Measurements from ENCODE around the gene CHD3.

The CHD3 gene

DNA sequence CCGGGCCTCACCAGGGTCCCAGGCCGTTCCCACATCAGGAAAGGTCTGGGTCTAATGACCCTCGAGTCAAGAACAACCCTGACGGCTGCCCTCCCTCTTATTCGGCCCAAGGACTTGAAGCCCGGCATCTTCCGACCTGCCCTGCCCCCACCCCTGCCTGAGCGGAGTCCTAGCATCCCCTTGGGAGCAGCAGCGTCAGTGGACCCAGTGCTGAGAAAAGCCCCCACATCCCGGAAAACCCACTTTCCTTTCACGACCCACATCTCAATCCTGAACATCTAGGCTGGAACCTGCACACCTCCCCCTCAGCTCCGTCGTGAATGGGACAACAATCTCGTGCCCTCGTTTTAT lies 33.0 kb upstream of the CHD3 start:
- H3K36me3 ChIP-seq (ENCODE audit: insufficient read depth, insufficient read length, low read length): peaks cover 44% of the 10 kb centered on the region
- TF ChIP-seq SUZ12 (IDR thresholded peaks at IDR 0.05; ENCODE audit: extremely low read depth, insufficient read depth, insufficient read length): no peak
- TF ChIP-seq YY1 (IDR thresholded peaks at IDR 0.05; ENCODE audit: insufficient read depth, insufficient read length): no peak
- TF ChIP-seq ZNF274 (IDR thresholded peaks at IDR 0.05; ENCODE audit: low read depth, low read length): no peak
- H3K9me3 ChIP-seq (ENCODE audit: insufficient read depth, low read length): no peaks in the 10 kb centered on the region
- peaks cover 6% of the 10 kb centered on the region for H3K4me1 ChIP-seq (ENCODE audit: insufficient read depth, insufficient read length)
- peak overlapping the region; percentile 76 for H3K9ac ChIP-seq (ENCODE audit: insufficient read length, low read depth)
- no peaks in the 10 kb centered on the region for H3K27me3 ChIP-seq (ENCODE audit: insufficient read depth, insufficient read length)
- no peak for DNase-seq (ENCODE audit: low read depth, low spot score)
- H3K4me3 ChIP-seq (ENCODE audit: insufficient read length, low read depth): peak overlapping the region; percentile 57

DNA sequence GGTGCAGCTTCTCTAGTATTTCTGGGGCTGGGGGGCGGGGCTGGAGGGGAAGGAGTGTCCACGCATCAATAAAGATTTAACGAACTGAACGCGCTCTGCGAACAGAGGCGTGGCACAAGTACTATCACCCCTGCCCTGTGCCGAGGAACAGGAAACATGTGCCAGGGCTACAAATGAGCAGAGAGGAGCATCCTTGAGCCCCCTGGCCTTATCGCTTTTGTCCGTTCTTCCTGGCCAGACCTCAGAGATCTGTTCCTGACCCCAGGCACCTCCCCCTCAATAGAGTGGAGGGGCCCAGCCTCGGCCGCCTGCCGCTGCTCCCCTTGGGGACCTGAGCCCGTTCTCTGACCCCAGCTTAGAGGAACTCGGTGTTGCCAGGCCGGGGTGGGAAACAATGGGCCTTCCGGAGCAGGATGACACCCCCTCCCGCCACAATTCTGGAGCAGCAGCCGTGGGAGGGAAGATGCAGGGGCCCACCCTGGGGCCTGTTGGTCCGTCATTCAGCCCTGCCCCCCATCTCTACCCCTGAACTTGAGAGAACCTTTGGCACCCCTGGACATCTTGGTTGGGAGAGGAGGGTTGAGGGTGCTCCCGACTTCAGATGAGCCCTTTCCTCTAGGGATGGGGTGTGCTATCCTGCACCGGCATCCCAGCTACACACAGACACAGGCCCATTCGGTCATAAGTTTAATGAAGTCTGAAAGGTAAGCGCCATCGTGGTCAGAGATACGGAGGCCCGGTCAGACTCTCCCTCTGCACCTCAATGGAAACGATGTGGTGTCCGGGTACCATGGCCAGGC lies 32.4 kb upstream of the CHD3 start:
- no peak for TF ChIP-seq SUZ12 (IDR thresholded peaks at IDR 0.05; ENCODE audit: extremely low read depth, insufficient read depth, insufficient read length)
- TF ChIP-seq YY1 (IDR thresholded peaks at IDR 0.05; ENCODE audit: insufficient read depth, insufficient read length): no peak
- TF ChIP-seq ZNF274 (IDR thresholded peaks at IDR 0.05; ENCODE audit: low read depth, low read length): no peak
- H3K9me3 ChIP-seq (ENCODE audit: insufficient read depth, low read length): no peaks in the 10 kb centered on the region
- no peaks in the 10 kb centered on the region for H3K27me3 ChIP-seq (ENCODE audit: insufficient read depth, insufficient read length)
- peak overlapping the region; percentile 85 for H3K9ac ChIP-seq (ENCODE audit: insufficient read length, low read depth)
- H3K4me1 ChIP-seq (ENCODE audit: insufficient read depth, insufficient read length): peaks cover 6% of the 10 kb centered on the region
- peak overlapping the region; percentile 57 for H3K4me3 ChIP-seq (ENCODE audit: insufficient read length, low read depth)
- DNase-seq (ENCODE audit: low read depth, low spot score): no peak
- peaks cover 44% of the 10 kb centered on the region for H3K36me3 ChIP-seq (ENCODE audit: insufficient read depth, insufficient read length, low read length)

DNA sequence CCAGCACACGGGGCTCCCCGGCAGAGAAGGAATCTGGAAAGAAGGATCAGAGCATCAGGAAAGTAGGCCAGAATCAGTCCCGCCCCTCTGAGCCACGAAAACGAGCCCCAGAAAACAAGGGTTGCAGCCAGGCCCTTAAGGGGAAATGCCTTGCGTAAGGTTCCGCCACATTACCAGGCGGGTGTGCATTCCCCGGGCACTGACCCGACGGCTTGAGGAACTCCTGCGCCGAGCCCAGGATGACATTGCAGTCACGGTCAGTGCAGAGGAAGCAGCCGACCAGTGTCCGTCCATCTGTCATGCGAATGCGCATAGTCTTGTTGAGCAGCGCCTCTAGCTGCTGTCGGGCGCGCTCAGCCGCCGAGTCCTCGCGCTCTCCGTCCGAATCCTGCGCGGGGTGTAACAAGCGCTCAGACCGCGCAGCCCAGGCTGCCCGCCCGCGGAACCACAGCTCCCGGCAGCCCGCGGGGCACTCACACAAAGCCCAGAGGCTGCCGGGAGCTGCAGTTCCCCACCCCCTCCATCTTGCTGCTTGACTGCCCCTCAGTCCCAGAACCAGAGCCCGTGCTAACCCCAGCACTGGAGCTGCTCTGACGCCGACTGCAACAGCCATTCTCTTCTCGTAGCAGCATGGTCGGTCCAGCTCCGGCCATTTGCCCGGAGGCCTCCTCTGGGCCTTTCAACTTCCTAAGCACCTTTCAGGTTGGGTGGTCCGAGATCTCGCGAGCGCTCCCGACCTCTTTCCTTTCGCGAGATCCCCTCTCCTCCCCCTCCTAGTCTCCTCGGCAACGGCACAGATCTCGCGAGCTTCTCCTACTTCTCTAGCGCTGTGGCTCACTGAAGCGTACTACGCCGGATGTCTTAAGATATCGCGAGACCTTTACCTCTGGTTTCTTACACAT lies 31.5 kb upstream of the CHD3 start, which contains the start of gene NAA38:
NAA38 (minus strand) TSS at position 749 of the 902 bp plus-strand sequence; CDS start at position 653, 96 bp downstream.
- Histone ChIP-seq H3K4me3 (ENCODE audit: insufficient read length, low read depth) (peak within 1 kb of the TSS; percentile 57), H3K9ac (ENCODE audit: insufficient read length, low read depth) (peak within 1 kb of the TSS; percentile 90), H3K36me3 (ENCODE audit: insufficient read depth, insufficient read length, low read length) (peaks cover 44% of the 10 kb centered on the region), H3K4me1 (ENCODE audit: insufficient read depth, insufficient read length) (peaks cover under 1% of the 10 kb centered on the region), H3K27me3 (ENCODE audit: insufficient read depth, insufficient read length) (no peaks in the 10 kb centered on the region), H3K9me3 (ENCODE audit: insufficient read depth, low read length) (no peaks in the 10 kb centered on the region)
- TF ChIP-seq SUZ12 (IDR thresholded peaks at IDR 0.05; ENCODE audit: extremely low read depth, insufficient read depth, insufficient read length) (no peak), YY1 (IDR thresholded peaks at IDR 0.05; ENCODE audit: insufficient read depth, insufficient read length) (peak; percentile 40), ZNF274 (IDR thresholded peaks at IDR 0.05; ENCODE audit: low read depth, low read length) (no peak)
- DNase-seq (ENCODE audit: low read depth, low spot score): peak; percentile 95

DNA sequence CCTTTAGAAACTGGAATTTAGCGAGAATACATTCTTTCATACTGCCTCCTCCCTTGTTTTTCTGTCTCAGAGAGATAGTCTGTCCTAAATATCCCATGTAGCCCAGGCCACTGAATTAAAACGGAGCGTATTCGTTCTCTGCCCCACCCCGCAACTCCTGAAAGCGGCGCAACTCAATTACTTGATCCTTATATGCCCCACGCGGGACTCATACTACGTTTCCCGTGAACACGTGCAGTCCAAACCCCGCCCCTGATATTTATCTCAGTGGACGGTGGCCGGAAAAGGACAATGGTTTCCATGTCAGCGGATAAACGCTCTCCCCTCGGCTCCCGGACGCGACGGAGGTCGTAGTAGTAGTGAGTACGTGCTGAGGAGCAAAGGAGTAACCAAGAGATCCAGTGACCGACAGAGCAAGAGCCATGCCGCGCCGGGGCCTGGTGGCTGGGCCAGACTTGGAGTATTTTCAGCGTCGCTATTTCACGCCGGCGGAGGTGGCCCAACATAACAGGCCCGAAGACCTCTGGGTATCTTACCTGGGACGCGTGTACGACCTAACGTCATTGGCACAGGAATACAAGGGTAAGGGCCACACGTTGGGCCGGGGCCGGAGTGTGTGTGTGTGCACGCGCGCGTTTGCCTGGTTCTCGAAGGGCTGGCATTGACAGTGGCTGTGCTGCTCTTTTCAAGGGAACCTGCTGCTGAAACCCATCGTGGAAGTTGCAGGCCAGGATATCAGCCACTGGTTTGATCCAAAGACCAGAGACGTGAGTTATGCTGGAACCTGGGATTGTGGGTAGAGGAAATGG lies 30.7 kb upstream of the CHD3 start, which contains the start of gene CYB5D1:
CYB5D1 (plus strand) TSS at position 291 of the 809 bp plus-strand sequence; CDS start at position 423, 132 bp downstream.
- Histone ChIP-seq H3K4me1 (ENCODE audit: insufficient read depth, insufficient read length) (no peaks in the 10 kb centered on the region), H3K9ac (ENCODE audit: insufficient read length, low read depth) (peak within 1 kb of the TSS; percentile 90), H3K36me3 (ENCODE audit: insufficient read depth, insufficient read length, low read length) (peaks cover 37% of the 10 kb centered on the region), H3K4me3 (ENCODE audit: insufficient read length, low read depth) (peak within 1 kb of the TSS; percentile 57), H3K9me3 (ENCODE audit: insufficient read depth, low read length) (no peaks in the 10 kb centered on the region), H3K27me3 (ENCODE audit: insufficient read depth, insufficient read length) (no peaks in the 10 kb centered on the region)
- TF ChIP-seq ZNF274 (IDR thresholded peaks at IDR 0.05; ENCODE audit: low read depth, low read length): no peak
- no peak for TF ChIP-seq SUZ12 (IDR thresholded peaks at IDR 0.05; ENCODE audit: extremely low read depth, insufficient read depth, insufficient read length)
- no peak for DNase-seq (ENCODE audit: low read depth, low spot score)

DNA sequence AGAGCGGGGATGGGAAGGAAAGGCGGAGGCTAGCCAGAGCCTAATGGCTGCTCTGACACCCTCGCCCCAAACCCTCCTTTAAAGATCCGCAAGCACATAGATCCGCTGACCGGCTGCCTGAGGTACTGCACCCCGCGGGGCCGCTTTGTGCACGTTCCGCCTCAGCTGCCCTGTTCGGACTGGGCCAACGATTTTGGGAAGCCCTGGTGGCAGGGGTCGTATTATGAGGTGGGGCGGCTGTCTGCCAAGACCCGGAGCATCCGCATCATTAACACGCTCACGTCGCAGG lies 30.1 kb upstream of the CHD3 start:
- H3K36me3 ChIP-seq (ENCODE audit: insufficient read depth, insufficient read length, low read length): peaks cover 37% of the 10 kb centered on the region
- no peaks in the 10 kb centered on the region for H3K4me1 ChIP-seq (ENCODE audit: insufficient read depth, insufficient read length)
- H3K27me3 ChIP-seq (ENCODE audit: insufficient read depth, insufficient read length): no peaks in the 10 kb centered on the region
- no peaks in the 10 kb centered on the region for H3K9me3 ChIP-seq (ENCODE audit: insufficient read depth, low read length)
- peak overlapping the region; percentile 90 for H3K9ac ChIP-seq (ENCODE audit: insufficient read length, low read depth)
- H3K4me3 ChIP-seq (ENCODE audit: insufficient read length, low read depth): peak overlapping the region; percentile 57
- no peak for DNase-seq (ENCODE audit: low read depth, low spot score)
- TF ChIP-seq YY1 (IDR thresholded peaks at IDR 0.05; ENCODE audit: insufficient read depth, insufficient read length) (no peak), SUZ12 (IDR thresholded peaks at IDR 0.05; ENCODE audit: extremely low read depth, insufficient read depth, insufficient read length) (no peak), ZNF274 (IDR thresholded peaks at IDR 0.05; ENCODE audit: low read depth, low read length) (no peak)

DNA sequence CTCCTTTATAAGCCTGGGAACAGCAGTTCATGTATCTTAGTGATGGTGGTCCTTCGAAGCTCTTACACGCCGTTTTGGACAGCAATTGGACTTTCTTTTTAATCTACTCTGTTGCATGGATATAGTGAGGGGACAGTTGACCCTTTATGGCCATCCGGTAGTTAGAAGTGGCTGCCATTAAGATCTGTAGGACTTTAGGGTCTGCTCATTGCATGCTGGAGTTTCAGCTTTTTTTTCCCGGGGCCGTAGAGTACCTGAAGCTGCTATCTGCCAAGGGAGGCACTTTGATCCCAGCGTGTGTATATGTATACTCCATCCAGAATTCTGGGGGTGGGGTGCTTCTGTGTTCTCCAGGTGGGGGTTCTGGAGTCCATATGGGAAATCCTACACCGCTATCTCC lies 29.6 kb upstream of the CHD3 start:
- no peak for TF ChIP-seq ZNF274 (IDR thresholded peaks at IDR 0.05; ENCODE audit: low read depth, low read length)
- no peak for TF ChIP-seq YY1 (IDR thresholded peaks at IDR 0.05; ENCODE audit: insufficient read depth, insufficient read length)
- no peak for TF ChIP-seq SUZ12 (IDR thresholded peaks at IDR 0.05; ENCODE audit: extremely low read depth, insufficient read depth, insufficient read length)

More for the DNA sequence above, 29.6 kb upstream of the CHD3 start:
- Histone ChIP-seq H3K4me1 (ENCODE audit: insufficient read depth, insufficient read length) (no peaks in the 10 kb centered on the region), H3K4me3 (ENCODE audit: insufficient read length, low read depth) (peak overlapping the region; percentile 57), H3K27me3 (ENCODE audit: insufficient read depth, insufficient read length) (no peaks in the 10 kb centered on the region), H3K9ac (ENCODE audit: insufficient read length, low read depth) (peak overlapping the region; percentile 90), H3K36me3 (ENCODE audit: insufficient read depth, insufficient read length, low read length) (peaks cover 42% of the 10 kb centered on the region), H3K9me3 (ENCODE audit: insufficient read depth, low read length) (no peaks in the 10 kb centered on the region)
- DNase-seq (ENCODE audit: low read depth, low spot score): no peak

Data from NT2/D1 (cell line).